GM21619 (cell line): ENCODE results near the gene CNPY1.

Experiments used
- ATAC-seq: cut with Tn5 transposase; IDR thresholded peaks from one replicate; pipeline ENCODE4 v1.9.1; 2021; ENCODE audit not compliant: unreplicated experiment

Gene CNPY1

DNA sequence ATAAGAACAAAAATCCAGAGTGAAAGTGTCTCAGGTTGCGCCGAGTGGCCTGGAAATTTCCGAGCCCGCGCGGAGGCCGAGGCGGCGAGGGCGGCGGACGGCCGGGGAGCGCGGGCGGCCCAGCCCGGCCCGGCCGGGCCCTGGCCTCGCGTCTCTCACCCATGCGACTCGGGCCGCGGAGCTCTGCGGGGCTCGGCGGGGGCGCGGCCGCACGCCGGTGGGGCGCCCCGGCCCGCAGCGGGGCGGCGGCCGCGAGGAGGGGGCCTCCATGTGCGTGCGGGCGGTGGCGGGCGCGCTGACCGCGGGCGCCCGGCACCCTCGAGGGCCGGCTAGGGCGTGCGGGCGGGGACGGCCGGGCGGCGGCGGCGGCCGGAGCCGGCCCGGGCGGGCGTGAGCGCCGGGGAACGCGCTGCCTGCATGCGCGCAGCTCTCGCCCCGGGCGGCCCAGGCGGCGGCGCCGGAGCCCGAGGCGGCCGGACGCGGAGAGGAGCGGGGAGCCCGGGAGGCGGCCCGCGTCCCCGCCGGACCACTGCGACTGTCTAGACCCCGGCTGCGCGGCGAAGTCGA, 88.7 kb downstream of the CNPY1 start:
- ATAC-seq: no peak

DNA sequence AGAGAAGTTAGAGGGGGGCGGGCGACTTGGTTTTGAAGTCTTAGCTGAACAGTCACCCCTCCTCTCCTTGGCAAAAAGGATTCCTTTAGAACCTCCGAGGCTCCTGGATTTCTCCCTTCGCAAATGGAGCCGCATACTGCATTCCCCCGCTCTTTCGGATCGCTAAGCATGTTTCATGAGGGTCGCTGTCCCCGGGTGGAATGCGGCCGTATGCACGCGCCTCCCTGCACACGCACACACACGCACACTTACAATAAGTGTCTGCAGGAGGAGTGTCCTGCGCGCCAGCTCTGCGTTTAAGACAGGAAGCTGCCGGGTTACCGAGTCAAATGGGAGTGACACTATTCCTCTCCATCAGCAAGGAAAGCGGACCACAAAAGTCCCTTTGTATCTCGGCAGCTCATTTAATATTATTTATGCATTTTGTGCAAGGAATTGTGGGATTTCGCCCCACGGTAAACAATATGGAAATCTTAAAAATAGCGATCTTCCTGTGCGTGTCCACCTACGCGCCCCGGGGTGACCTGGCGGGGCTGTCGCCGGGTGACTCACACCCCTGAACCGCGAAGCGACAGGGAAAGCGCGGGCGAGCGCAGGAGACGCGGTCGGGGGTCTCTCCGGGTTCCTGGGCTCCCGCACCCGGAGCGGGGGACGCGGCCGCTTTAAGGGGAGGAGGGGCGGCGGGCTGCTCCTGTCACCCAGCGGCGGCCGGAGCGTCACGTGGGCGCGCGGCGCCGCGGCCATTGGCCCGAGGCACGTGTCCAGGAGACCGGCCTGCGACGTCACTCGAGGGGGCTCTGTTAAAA, 89.4 kb downstream of the CNPY1 start:
- ATAC-seq: no peak

- no peak for ATAC-seq
These were observed 90.3 kb downstream of the CNPY1 start for GRCh38 chr7:155455776-155456737.

- no peak for ATAC-seq
These were observed 91.1 kb downstream of the CNPY1 start for GRCh38 chr7:155455132-155455693.

GRCh38 chr7:155454183-155455112, 91.9 kb downstream of the CNPY1 start:
- ATAC-seq: no peak

DNA sequence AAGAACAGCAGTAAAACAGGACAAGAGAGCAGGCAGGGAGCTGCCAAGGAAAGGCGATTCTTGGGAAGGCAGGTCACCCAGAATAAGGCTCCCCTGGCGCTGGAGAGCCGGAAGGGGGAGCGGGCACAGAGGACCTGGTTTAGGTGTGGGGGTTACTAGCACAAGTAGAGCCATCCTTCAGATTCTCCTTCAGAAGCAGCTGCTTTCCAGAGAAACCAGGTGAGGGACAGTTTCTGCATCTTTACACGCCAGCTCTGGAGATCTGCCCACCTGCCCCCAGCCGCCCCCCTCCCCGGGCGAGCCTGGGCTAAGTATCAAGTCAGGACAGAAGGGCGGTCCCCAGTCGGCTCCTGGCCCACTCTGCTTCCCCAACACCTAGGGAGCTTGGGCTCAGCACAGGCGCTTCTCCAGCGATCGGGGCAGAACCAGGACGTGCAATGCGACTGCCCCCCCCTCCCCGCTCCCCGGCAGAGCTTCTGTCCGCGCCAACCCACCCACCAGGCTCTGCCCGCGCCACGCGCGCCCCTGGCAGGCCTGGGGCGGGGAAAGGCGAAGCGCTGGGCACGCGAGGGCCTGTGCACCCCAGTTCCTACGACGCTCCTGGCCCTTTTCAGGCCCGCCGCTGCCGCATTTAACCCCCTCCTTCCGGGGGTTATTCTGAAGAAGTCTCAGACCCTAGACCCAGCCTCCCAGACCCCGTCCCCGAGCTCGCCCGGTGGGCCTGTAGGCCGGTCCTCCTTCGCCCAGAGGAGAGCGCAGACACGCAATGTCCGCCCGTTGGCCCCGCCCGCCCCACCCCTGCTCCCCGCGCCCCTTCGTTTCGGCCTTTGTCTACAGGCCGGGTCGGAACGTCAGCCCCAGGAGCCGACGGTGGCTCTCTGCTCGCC, 92.8 kb downstream of the CNPY1 start:
- ATAC-seq: no peak

DNA sequence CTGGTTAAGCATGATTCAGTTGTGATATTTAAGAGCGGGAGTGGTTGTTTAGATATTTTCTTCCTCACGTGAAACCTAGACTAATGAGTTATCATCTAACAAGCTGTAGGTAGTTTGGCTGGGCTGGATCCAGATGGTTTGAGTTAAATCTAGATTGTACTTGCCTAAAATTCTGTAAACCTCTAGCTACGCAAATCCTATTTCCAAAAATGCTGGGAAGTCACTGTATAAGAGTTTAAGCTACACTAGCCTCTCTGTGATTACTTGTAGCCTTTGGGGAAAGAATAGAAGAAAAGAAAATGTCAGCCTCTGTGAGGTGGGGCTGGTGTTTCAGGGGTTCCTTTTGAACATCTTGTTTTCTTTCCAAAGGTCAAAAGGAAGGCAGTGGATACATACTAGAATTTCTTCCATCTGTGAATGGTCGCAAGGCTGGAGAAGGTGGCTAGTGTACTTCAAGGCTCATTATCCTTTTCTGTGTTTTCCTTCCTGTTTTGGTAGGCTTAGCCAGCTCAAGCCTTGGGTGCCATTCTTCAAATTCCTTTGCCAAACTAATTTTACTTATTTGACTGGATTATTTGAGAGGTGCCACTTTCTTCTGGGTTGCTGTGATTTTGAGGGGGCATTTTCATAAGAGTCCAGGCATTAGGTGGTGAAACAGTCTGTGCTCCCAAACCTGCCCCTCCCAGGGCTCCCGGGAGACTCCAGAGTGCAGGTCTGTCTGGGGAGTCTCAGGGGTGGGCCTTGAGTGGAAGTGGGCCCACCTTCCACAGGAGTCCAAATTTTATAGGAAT, 93.7 kb downstream of the CNPY1 start:
- no peak for ATAC-seq

GRCh38 chr7:155451840-155452239, 94.5 kb downstream of the CNPY1 start:
- ATAC-seq: no peak
